WTC11 (cell line): ENCODE data around the gene BRCC3.

Experiments used
- CBFB ChIP-seq: sonication (generic); formaldehyde crosslinking; IDR thresholded peaks from 2 replicates; pipeline ENCODE4 v1.8.1; 2022; ENCODE audit warnings: mild to moderate bottlenecking, low read depth, missing genetic modification reagents
- CTCF ChIP-seq: fragments of 200-600 bp; IDR thresholded peaks from 2 replicates; pipeline ENCODE4 v1.8.0; 2022; ENCODE audit warnings: antibody characterized with exemption
- TP53 ChIP-seq: sonication (generic); formaldehyde crosslinking; IDR thresholded peaks from 2 replicates; pipeline ENCODE4 v1.8.1; 2023; ENCODE audit warnings: mild to moderate bottlenecking, missing genetic modification reagents
- ZNF232 ChIP-seq: sonication (generic); formaldehyde crosslinking; IDR thresholded peaks from 2 replicates; pipeline ENCODE4 v1.8.0; 2022; ENCODE audit warnings: mild to moderate bottlenecking, missing genetic modification reagents

- peak; percentile 56; the same call in 1 of the 2 replicates for TF ChIP-seq CTCF
- TF ChIP-seq CBFB (CRISPR knock-in tag), result no peak
- TF ChIP-seq TP53 (CRISPR knock-in tag), result no peak
- TF ChIP-seq ZNF232 (CRISPR knock-in tag), result no peak
Measured at GRCh38 chrX:155056877-155057792, 14.2 kb upstream of the BRCC3 start.
